Measurements from ENCODE around the gene KRT34. TPM values are rescaled to one million over a fixed set of nuclear protein-coding genes. Genes with fewer than 3 reads are reported as not detected.

Gene KRT34
- 0.13 and 2.9 TPM in 2 replicates for total RNA-seq

DNA sequence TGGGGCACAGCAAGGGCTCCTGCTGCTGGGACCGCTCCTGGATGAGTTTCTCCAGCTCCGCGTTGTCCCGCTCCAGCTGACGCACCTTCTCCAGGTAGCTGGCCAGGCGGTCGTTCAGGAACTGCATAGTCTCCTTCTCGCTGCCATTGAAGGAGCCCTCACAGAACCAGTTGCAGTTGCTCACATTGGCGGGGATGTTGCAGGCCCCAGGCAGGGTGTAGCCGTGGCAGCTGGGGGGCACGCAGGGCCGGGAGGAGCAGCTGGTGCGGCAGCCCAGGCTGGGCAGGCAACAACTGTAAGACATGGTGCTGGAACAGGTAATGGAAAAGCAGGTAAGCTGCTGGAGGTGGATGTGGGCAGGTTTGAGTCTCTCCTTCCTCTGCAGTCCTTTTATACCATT is at the start of gene KRT34:
Gene KRT34, minus strand, starts transcription at position 364 of the 400 bp plus-strand sequence. Its CDS starts 60 bp downstream, at position 304.

DNA sequence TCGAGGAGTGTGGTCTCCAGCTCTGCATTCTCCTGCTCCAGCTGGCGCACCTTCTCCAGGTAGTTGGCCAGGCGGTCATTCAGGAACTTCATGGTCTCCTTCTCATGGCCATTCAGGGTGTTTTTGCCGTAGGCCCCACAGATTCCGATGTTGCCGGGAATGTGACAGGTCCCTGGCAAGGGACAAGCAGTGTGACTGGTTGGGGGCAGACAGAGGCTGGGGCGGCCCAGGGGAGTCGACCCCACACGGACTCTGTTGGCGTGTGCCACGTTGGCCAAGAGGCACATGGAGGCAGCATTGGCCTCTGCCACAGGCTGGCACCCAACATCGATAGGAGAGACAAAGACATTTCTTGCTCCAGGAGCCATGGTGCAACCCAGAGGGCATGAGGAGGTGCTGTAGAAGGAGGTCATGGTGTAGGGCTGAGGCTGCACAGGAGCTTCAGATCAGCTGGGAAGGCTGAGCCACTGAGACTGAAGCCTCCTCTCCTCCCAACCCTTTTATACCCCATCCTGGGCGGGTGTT is 42.1 kb upstream of the KRT34 start, which contains the start of gene KRT37:
Gene KRT37, minus strand, starts transcription at position 475 of the 525 bp plus-strand sequence. Its CDS starts 62 bp downstream, at position 413.

DNA sequence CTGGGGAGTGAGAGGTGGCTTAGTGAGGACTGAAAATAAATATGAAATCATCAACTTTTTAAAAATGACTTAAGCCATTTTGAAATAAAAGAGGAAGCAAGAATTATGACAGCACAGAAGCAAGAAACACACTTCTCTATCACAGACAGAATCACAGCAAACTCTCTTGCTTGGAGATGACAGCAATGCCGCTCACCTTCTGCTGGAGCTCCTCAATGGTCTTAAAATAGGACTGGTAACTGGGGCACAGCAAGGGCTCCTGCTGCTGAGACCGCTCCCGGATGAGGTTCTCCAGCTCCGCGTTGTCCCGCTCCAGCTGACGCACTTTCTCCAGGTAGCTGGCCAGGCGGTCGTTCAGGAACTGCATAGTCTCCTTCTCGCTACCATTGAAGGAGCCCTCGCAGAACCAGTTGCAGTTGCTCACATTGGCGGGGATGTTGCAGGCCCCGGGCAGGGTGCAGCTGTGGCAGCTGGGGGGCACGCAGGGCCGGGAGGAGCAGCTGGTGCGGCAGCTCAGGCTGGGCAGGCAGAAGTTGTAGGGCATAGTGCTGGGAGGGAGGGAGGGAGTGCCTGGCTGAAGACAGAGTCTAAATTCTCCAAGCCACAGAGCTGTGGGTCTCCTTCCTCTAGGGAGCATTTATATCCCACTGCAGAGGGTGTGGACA is 15.0 kb upstream of the KRT34 start, which contains the start of gene KRT31:
Gene KRT31, minus strand, starts transcription at position 613 of the 665 bp plus-strand sequence. Its CDS starts 69 bp downstream, at position 544.

DNA sequence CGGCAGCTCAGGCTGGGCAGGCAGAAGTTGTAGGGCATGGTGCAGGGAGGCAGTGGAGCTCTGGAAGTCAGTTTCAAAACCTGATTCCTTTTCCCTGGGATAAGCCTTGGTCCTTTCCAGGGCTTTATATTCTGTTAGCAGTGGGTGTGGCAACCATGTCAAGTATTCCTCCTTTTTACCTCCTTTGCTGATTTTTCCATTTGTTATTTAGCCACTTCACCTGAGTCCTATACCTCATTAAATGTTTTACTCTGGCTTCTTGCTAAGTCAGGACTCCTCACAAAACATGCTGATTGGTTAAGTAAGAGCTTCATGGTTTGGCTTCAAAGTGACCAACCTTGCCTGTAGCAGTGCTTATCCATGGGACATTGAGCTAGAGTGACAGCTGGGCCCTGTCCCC is 12.4 kb downstream of the KRT34 start, which contains the start of gene KRT33B:
Gene KRT33B, minus strand, starts transcription at position 101 of the 400 bp plus-strand sequence. Its CDS starts 63 bp downstream, at position 38.

DNA sequence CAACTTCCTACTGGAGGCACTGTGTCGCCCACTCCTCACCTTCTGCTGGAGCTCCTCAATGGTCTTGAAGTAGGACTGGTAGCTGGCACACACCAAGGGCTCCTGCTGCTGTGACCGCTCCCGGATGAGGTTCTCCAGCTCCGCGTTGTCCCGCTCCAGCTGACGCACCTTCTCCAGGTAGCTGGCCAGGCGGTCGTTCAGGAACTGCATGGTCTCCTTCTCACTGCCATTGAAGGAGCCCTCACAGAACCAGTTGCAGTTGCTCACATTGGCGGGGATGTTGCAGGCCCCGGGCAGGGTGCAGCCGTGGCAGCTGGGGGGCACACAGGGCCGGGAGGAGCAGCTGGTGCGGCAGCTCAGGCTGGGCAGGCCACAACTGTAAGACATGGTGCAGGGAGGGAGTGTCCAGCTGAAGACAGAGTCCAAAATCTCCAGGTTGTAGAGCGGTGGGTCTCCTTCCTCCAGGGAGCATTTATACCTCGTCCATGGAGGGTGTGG is 31.7 kb downstream of the KRT34 start, which contains the start of gene KRT33A:
Gene KRT33A, minus strand, starts transcription at position 448 of the 498 bp plus-strand sequence. Its CDS starts 61 bp downstream, at position 387.

Other genes starting within 250 kb of the KRT34 start
- gene KRTAP4-6, start 241.8 kb downstream of the KRT34 start, total RNA-seq: not detected in 2 replicates
- not detected in 2 replicates for gene KRTAP4-5, start 232.5 kb downstream of the KRT34 start, total RNA-seq
- gene KRTAP4-4, start 221.6 kb downstream of the KRT34 start, total RNA-seq: not detected in 2 replicates
- not detected in 2 replicates for gene KRTAP4-3, start 214.1 kb downstream of the KRT34 start, total RNA-seq
- not detected in 2 replicates for gene KRTAP4-2, start 204.1 kb downstream of the KRT34 start, total RNA-seq
- not detected in 2 replicates for gene KRTAP4-1, start 197.4 kb downstream of the KRT34 start, total RNA-seq
- gene KRTAP9-1, start 192.4 kb downstream of the KRT34 start, total RNA-seq: not detected in 2 replicates
- not detected in 2 replicates for gene KRTAP9-2, start 155.7 kb downstream of the KRT34 start, total RNA-seq
- gene KRTAP9-3, start 149.9 kb downstream of the KRT34 start, total RNA-seq: not detected in 2 replicates
- not detected in 2 replicates for gene KRTAP9-8, start 144.3 kb downstream of the KRT34 start, total RNA-seq
- gene KRTAP9-4, start 132.6 kb downstream of the KRT34 start, total RNA-seq: not detected in 2 replicates
- not detected in 2 replicates for gene KRTAP9-9, start 126.9 kb downstream of the KRT34 start, total RNA-seq
- gene KRTAP9-6, start 116.9 kb downstream of the KRT34 start, total RNA-seq: not detected in 2 replicates
- not detected in 2 replicates for gene KRTAP9-7, start 106.6 kb downstream of the KRT34 start, total RNA-seq
- gene KRTAP29-1, start 79.5 kb downstream of the KRT34 start, total RNA-seq: not detected in 2 replicates
- gene KRTAP16-1, start 73.0 kb downstream of the KRT34 start, total RNA-seq: not detected in 2 replicates
- gene KRTAP17-1, start 66.6 kb downstream of the KRT34 start, total RNA-seq: 0.33 and 0.63 TPM in 2 replicates
- not detected in 2 replicates for gene KRT33A, start 31.5 kb downstream of the KRT34 start, total RNA-seq
- not detected in 2 replicates for gene KRT33B, start 12.5 kb downstream of the KRT34 start, total RNA-seq
- 0.13 TPM in 1 of 2 replicates, not detected in the other for gene KRT31, start 15.3 kb upstream of the KRT34 start, total RNA-seq
- not detected in 2 replicates for gene KRT37, start 42.3 kb upstream of the KRT34 start, total RNA-seq
- gene KRT38, start 58.7 kb upstream of the KRT34 start, total RNA-seq: not detected in 2 replicates
- not detected in 2 replicates for gene KRT32, start 85.1 kb upstream of the KRT34 start, total RNA-seq
- not detected in 2 replicates for gene KRT35, start 98.8 kb upstream of the KRT34 start, total RNA-seq
- not detected in 2 replicates for gene KRT36, start 107.6 kb upstream of the KRT34 start, total RNA-seq
- not detected in 2 replicates for gene KRT13, start 123.3 kb upstream of the KRT34 start, total RNA-seq
- 1.0 and 2.8 TPM in 2 replicates for gene KRT15, start 136.6 kb upstream of the KRT34 start, total RNA-seq
- 918 and 2,026 TPM in 2 replicates for gene KRT19, start 146.0 kb upstream of the KRT34 start, total RNA-seq
- not detected in 2 replicates for gene KRT9, start 189.8 kb upstream of the KRT34 start, total RNA-seq
- not detected in 2 replicates for gene KRT14, start 204.6 kb upstream of the KRT34 start, total RNA-seq
- gene KRT16, start 230.5 kb upstream of the KRT34 start, total RNA-seq: 0.51 TPM in 1 of 2 replicates, not detected in the other
- gene KRT17, start 242.3 kb upstream of the KRT34 start, total RNA-seq: 2.3 and 25.7 TPM in 2 replicates

Measured in mesangial cell (primary cell).